HepG2 (cell line): ENCODE results near the gene PSKH1. TPM values are rescaled to one million over a fixed set of nuclear protein-coding genes. Genes with fewer than 3 reads are reported as not detected.
A peak's percentile ranks its signal among the peaks of the same experiment; 100 is the strongest.

Source experiments
- ATAC-seq: fragments of 200-7000 bp; cut with Tn5 transposase; 3 replicates; pipeline ENCODE4 v1.9.1; 2020; ENCODE audit warnings: mild to moderate bottlenecking, moderate library complexity
- BruUV-seq: library from RNA; stranded (reverse); fragments of 400-500 nt; replicated peaks from 2 replicates; lab custom pipeline; 2021; lab: Mats Ljungman, UMichigan
- CTCF ChIA-PET: fragments of 300-600 bp; formaldehyde crosslinking; extraction: SDS; loops from one replicate; lab custom pipeline; 2021; ENCODE audit warnings: low total read pairs, inconsistent platforms, low intra/inter-chr PET ratio; lab: Yijun Ruan, JAX
- POLR2A ChIA-PET: fragments of 350-600 bp; sonication (Branson Sonifier 250); formaldehyde crosslinking; loops from one replicate; lab custom pipeline; 2020; ENCODE audit warnings: antibody characterized with exemption, inconsistent platforms; lab: Yijun Ruan, JAX
- DNase-seq: peaks from one replicate; pipeline ENCODE4 v3.0.0-alpha.2; 2015; ENCODE audit warnings: low spot score
- FAIRE-seq: peaks from 3 replicates; lab custom pipeline; 2011; peaks lifted over from hg19 to GRCh38; lab: Jason Lieb, UNC
- H2AFZ ChIP-seq: one replicate; pipeline ENCODE4 v1.6.1; 2011; ENCODE audit warnings: low read length, inconsistent platforms
- H3K27ac ChIP-seq: fragments of 300-600 bp; 3 replicates; pipeline ENCODE4 v1.8.0; 2011; ENCODE audit warnings: mixed run types, mild to moderate bottlenecking, mixed read lengths, low read length, inconsistent platforms; ENCODE audit not compliant: insufficient read depth; ENCODE audit errors: extremely low read length
- H3K27me3 ChIP-seq, 2 experiments: fragments of 200-600 bp in 1 of 2; 2 replicates in 1 of 2; 3 replicates in 1 of 2; pipeline versions ENCODE4 v1.6.0 to v1.8.0; 2011; ENCODE audit warnings: low read length in 2 of 2, mild to moderate bottlenecking in 2 of 2, moderate library complexity in 2 of 2, inconsistent platforms in 1 of 2; ENCODE audit not compliant: insufficient read depth in 2 of 2, control insufficient read depth in 1 of 2
- H3K36me3 ChIP-seq, 2 experiments: fragments of 200-600 bp in 1 of 2; replicated peaks in 1 of 2; 2 replicates in 1 of 2; 3 replicates in 1 of 2; pipeline versions ENCODE4 v1.5.1 to v1.8.0; 2011; ENCODE audit warnings: low read length in 2 of 2, inconsistent platforms in 1 of 2; ENCODE audit not compliant: insufficient read depth in 2 of 2, control insufficient read depth in 1 of 2
- H3K4me1 ChIP-seq: 2 replicates; pipeline ENCODE4 v1.5.1; 2012; ENCODE audit warnings: low read length, inconsistent platforms; ENCODE audit not compliant: insufficient read depth
- H3K4me2 ChIP-seq: 2 replicates; pipeline ENCODE4 v1.6.0; 2011; ENCODE audit warnings: low read depth, low read length, inconsistent platforms
- H3K4me3 ChIP-seq, 3 experiments: fragments of 200-600 bp in 1 of 3; sonication (generic), shearing (Covaris generic) in 1 of 3; replicated peaks in 1 of 3; 2 replicates each; pipeline ENCODE4 v1.5.1; 2011 to 2016; ENCODE audit warnings: low read length in 3 of 3, inconsistent platforms in 2 of 3, low read depth in 2 of 3, mild to moderate bottlenecking in 2 of 3, control low read depth in 1 of 3, mixed read lengths in 1 of 3; ENCODE audit not compliant: insufficient read depth in 1 of 3
- H3K79me2 ChIP-seq: one replicate; pipeline ENCODE4 v1.6.1; 2011; ENCODE audit warnings: low read length, inconsistent platforms; ENCODE audit not compliant: insufficient read depth
- H3K9ac ChIP-seq: 2 replicates; pipeline ENCODE4 v1.6.0; 2011; ENCODE audit warnings: mild to moderate bottlenecking, low read depth, low read length, inconsistent platforms; ENCODE audit not compliant: insufficient read depth
- H3K9me3 ChIP-seq: 2 replicates; pipeline ENCODE4 v1.5.1; 2012; ENCODE audit warnings: mild to moderate bottlenecking, low read length
- H4K20me1 ChIP-seq: 2 replicates; pipeline ENCODE4 v1.6.0; 2011; ENCODE audit warnings: inconsistent platforms, mild to moderate bottlenecking, low read length, moderate library complexity; ENCODE audit not compliant: insufficient read depth
- EED ChIP-seq: sonication (generic); formaldehyde crosslinking; IDR thresholded peaks from 2 replicates; pipeline ENCODE4 v1.5.0; 2020; ENCODE audit warnings: mild to moderate bottlenecking, missing genetic modification reagents
- HMG20A ChIP-seq: IDR thresholded peaks from 2 replicates; pipeline ENCODE4 v1.6.1; 2016; ENCODE audit warnings: borderline replicate concordance
- NR3C1 ChIP-seq: sonication (generic); formaldehyde crosslinking; IDR thresholded peaks from 2 replicates; pipeline ENCODE4 v1.4.0; 2020; ENCODE audit warnings: missing genetic modification reagents
- SP1 ChIP-seq, 2 experiments: fragments of 450-650 bp in 1 of 2; sonication (generic) in 1 of 2; formaldehyde crosslinking in 1 of 2; IDR thresholded peaks; 2 replicates each; pipeline versions ENCODE4 v1.4.0 to v1.6.1; 2016 to 2020; ENCODE audit warnings: missing genetic modification reagents in 1 of 2
- WGBS: methylation state at CpG from one replicate; pipeline ENCODE4 v1.1.6; 2017; ENCODE audit warnings: low lambda C conversion rate; 5-methylcytosine and 5-hydroxymethylcytosine counted together
- in situ Hi-C: cut with HindIII; loops from 2 replicates; pipeline ENCODE4 v1.10.0; 2017; ENCODE audit warnings: low pct_unique_long_range_greater_than_20kb; ENCODE audit not compliant: extremely low pct_ligation_motif_present
- intact Hi-C: fragments of 100-400 bp; cut with micrococcal nuclease; formaldehyde crosslinking; loops from one replicate; pipeline ENCODE4 v1.10.0; 2022; ENCODE audit not compliant: unreplicated experiment
- polyA plus RNA-seq, 8 experiments: library from polyadenylated mRNA; depleted of rRNA in 3 of 8; stranded (reverse) in 7 of 8; unstranded in 1 of 8; fragments of >200 nt; fragmentation: Illumina TruSeq in 4 of 8; extraction: Trizol in 4 of 8; gene quantifications; 2 replicates each; pipeline versions ENCODE4 v1.2.1 to v1.2.3, GENCODE V29; 2011 to 2016; ENCODE audit warnings: low read depth in 4 of 8, missing spikeins in 1 of 8, mixed read lengths in 1 of 8; ENCODE audit not compliant: insufficient read depth in 1 of 8
- total RNA-seq, 5 experiments: library from RNA; depleted of rRNA; stranded (reverse); fragments of >200 nt; fragmentation: Illumina TruSeq; extraction: Trizol; gene quantifications; 2 replicates each; pipeline ENCODE4 v1.2.3, GENCODE V29; 2016; ENCODE audit warnings: low read depth in 1 of 5
- TF ChIP-seq, protein P1 (sequence below): sonication (generic); formaldehyde crosslinking; IDR thresholded peaks from 2 replicates; pipeline ENCODE4 v1.9.0; 2021; ENCODE audit warnings: missing genetic modification reagents, borderline replicate concordance
- TF ChIP-seq, protein P2 (sequence below): sonication (generic); formaldehyde crosslinking; IDR thresholded peaks from 2 replicates; pipeline ENCODE4 v1.5.1; 2020; ENCODE audit warnings: mild to moderate bottlenecking, missing genetic modification reagents, borderline replicate concordance
- TF ChIP-seq, protein P3 (sequence below): fragments of 450-650 bp; IDR thresholded peaks from 2 replicates; pipeline ENCODE4 v1.6.1; 2016
- TF ChIP-seq, protein P4 (sequence below): sonication (generic); formaldehyde crosslinking; conservative IDR thresholded peaks from 2 replicates; pipeline ENCODE4 v1.4.0; 2020; ENCODE audit warnings: mild to moderate bottlenecking, missing genetic modification reagents, moderate library complexity

PSKH1 gene
- total and polyA plus RNA-seq, 2 of the 13 experiments (the other 11 are each of a cell fraction or from before 2014, with no cell fraction given): 8.4 to 19.1 TPM

DNA sequence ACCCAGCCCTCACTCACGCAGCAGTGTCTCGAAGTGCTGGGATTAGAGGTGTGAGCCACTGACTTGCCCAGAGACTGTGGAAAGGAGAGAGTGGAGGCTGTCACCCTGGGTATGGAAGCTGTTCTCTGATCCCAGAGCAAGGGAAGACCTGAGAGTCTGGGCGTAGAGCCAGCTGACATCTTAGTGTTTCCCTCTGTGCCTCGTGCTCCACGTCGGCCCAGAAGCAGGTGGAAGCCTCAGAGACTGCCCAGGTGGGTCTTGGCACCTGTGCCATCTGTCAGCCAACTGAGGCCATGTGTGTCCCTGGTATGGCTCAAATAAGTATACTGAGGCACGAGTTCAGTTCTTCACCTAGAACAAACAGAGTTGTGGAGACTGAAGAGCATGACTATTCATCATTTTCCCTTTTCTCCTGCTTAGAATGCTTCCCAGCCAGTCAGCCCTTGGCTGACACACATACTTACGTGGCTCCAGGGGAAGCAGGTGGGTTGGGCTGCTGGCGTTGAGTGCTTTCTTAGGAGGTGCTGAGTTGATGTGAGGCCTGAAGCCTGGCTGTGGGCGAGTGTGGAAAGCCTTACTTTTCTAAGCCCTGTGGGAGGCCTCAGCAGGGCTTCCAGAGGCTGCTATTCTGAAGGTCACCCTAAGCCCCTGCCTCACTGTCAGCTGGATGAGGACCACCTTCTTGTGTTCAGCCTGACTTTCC lies 30.5 kb downstream of the PSKH1 start:
- Histone ChIP-seq H4K20me1 (no peaks in the 10 kb centered on the region), H3K27ac (no peak overlapping the region), H3K4me3 (no peak overlapping the region), H3K27me3 (no peaks in the 10 kb centered on the region), H3K4me1 (no peaks in the 10 kb centered on the region)
- intact Hi-C loops: no loop called here
- POLR2A ChIA-PET: interaction anchor here (0.9 kb wide), 1 partner anchor 12 kb away, joined by 3 read pairs; no protein-coding TSS in a partner anchor
- WGBS: 93% methylated on average over 9 of the region's 10 CpGs
- BruUV-seq: no TSS peak
- TF ChIP-seq, protein P1, sequence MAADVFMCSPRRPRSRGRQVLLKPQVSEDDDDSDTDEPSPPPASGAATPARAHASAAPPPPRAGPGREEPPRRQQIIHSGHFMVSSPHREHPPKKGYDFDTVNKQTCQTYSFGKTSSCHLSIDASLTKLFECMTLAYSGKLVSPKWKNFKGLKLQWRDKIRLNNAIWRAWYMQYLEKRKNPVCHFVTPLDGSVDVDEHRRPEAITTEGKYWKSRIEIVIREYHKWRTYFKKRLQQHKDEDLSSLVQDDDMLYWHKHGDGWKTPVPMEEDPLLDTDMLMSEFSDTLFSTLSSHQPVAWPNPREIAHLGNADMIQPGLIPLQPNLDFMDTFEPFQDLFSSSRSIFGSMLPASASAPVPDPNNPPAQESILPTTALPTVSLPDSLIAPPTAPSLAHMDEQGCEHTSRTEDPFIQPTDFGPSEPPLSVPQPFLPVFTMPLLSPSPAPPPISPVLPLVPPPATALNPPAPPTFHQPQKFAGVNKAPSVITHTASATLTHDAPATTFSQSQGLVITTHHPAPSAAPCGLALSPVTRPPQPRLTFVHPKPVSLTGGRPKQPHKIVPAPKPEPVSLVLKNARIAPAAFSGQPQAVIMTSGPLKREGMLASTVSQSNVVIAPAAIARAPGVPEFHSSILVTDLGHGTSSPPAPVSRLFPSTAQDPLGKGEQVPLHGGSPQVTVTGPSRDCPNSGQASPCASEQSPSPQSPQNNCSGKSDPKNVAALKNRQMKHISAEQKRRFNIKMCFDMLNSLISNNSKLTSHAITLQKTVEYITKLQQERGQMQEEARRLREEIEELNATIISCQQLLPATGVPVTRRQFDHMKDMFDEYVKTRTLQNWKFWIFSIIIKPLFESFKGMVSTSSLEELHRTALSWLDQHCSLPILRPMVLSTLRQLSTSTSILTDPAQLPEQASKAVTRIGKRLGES (CRISPR knock-in tag): no peak
- TF ChIP-seq, protein P2, sequence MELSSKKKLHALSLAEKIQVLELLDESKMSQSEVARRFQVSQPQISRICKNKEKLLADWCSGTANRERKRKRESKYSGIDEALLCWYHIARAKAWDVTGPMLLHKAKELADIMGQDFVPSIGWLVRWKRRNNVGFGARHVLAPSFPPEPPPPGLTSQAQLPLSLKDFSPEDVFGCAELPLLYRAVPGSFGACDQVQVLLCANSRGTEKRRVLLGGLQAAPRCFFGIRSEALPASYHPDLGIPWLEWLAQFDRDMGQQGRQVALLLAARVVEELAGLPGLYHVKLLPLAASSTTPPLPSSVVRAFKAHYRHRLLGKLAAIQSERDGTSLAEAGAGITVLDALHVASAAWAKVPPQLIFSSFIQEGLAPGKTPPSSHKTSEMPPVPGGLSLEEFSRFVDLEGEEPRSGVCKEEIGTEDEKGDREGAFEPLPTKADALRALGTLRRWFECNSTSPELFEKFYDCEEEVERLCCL: no peak
- TF ChIP-seq NR3C1: no peak
- no peak for TF ChIP-seq HMG20A (CRISPR knock-in tag)
- TF ChIP-seq EED (CRISPR knock-in tag): no peak
- TF ChIP-seq, protein P3, sequence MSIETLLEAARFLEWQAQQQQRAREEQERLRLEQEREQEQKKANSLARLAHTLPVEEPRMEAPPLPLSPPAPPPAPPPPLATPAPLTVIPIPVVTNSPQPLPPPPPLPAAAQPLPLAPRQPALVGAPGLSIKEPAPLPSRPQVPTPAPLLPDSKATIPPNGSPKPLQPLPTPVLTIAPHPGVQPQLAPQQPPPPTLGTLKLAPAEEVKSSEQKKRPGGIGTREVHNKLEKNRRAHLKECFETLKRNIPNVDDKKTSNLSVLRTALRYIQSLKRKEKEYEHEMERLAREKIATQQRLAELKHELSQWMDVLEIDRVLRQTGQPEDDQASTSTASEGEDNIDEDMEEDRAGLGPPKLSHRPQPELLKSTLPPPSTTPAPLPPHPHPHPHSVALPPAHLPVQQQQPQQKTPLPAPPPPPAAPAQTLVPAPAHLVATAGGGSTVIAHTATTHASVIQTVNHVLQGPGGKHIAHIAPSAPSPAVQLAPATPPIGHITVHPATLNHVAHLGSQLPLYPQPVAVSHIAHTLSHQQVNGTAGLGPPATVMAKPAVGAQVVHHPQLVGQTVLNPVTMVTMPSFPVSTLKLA: peak; percentile 71; the same call in 1 of the 2 replicates
- no peak for TF ChIP-seq SP1 (IDR thresholded peaks at IDR 0.05)
- no peak for TF ChIP-seq SP1 (CRISPR knock-in tag; IDR thresholded peaks at IDR 0.05)
- TF ChIP-seq, protein P4, sequence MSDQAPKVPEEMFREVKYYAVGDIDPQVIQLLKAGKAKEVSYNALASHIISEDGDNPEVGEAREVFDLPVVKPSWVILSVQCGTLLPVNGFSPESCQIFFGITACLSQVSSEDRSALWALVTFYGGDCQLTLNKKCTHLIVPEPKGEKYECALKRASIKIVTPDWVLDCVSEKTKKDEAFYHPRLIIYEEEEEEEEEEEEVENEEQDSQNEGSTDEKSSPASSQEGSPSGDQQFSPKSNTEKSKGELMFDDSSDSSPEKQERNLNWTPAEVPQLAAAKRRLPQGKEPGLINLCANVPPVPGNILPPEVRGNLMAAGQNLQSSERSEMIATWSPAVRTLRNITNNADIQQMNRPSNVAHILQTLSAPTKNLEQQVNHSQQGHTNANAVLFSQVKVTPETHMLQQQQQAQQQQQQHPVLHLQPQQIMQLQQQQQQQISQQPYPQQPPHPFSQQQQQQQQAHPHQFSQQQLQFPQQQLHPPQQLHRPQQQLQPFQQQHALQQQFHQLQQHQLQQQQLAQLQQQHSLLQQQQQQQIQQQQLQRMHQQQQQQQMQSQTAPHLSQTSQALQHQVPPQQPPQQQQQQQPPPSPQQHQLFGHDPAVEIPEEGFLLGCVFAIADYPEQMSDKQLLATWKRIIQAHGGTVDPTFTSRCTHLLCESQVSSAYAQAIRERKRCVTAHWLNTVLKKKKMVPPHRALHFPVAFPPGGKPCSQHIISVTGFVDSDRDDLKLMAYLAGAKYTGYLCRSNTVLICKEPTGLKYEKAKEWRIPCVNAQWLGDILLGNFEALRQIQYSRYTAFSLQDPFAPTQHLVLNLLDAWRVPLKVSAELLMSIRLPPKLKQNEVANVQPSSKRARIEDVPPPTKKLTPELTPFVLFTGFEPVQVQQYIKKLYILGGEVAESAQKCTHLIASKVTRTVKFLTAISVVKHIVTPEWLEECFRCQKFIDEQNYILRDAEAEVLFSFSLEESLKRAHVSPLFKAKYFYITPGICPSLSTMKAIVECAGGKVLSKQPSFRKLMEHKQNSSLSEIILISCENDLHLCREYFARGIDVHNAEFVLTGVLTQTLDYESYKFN: no peak
- TF ChIP-seq, all 625 proteins: peak for 1
- no peaks in the 10 kb centered on the region for H3K9me3 ChIP-seq
- in situ Hi-C loops: no loop called here
- ATAC-seq: no peak
- no peaks in the 10 kb centered on the region for H3K79me2 ChIP-seq
- no peak for FAIRE-seq
- no peak overlapping the region for H3K9ac ChIP-seq
- H3K4me2 ChIP-seq: no peak overlapping the region
- H3K36me3 ChIP-seq: peaks cover 23 to 34% of the 10 kb centered on the region in 2 experiments
- CTCF ChIA-PET: no interaction called here
- H2AFZ ChIP-seq: no peak overlapping the region
- no peak for DNase-seq
